Effector memory CD8-positive, alpha-beta T cell (primary cell): ENCODE data around the gene SLC29A2.
"Not testable (repeated sequence)": the region's sequence is repeated elsewhere in the genome, so short reads cannot be mapped to it uniquely, and the experiment has no call there.

Experiments
- ATAC-seq: fragments of 150-1000 bp; cut with Tn5 transposase; replicated peaks from 2 replicates; pipeline ENCODE4 v1.10.0; 2021; ENCODE audit warnings: mild to moderate bottlenecking, moderate library complexity
- DNase-seq, 3 experiments: peaks; one replicate each; pipeline ENCODE4 v3.0.0; 2021
- H3K27ac Mint-ChIP-seq, 2 donors: one replicate each; pipeline ENCODE4 v1.8.0; 2022; ENCODE audit warnings: mild to moderate bottlenecking in 2 of 2, mixed read lengths in 2 of 2, moderate library complexity in 2 of 2
- H3K27me3 Mint-ChIP-seq, 2 donors: one replicate each; pipeline ENCODE4 v1.8.0; 2022; ENCODE audit warnings: mixed read lengths in 2 of 2
- H3K36me3 Mint-ChIP-seq: one replicate; pipeline ENCODE4 v1.8.0; 2022; ENCODE audit warnings: mild to moderate bottlenecking, moderate library complexity, mixed read lengths; ENCODE audit not compliant: insufficient read depth
- H3K4me1 Mint-ChIP-seq, 2 donors: one replicate each; pipeline ENCODE4 v1.8.0; 2022; ENCODE audit warnings: low read depth in 2 of 2, mixed read lengths in 2 of 2
- H3K4me3 Mint-ChIP-seq, 2 donors: one replicate each; pipeline ENCODE4 v1.8.0; 2022; ENCODE audit warnings: mild to moderate bottlenecking in 2 of 2, mixed read lengths in 2 of 2, moderate library complexity in 2 of 2
- H3K9me3 Mint-ChIP-seq, 2 donors: one replicate each; pipeline ENCODE4 v1.8.0; 2022; ENCODE audit warnings: mixed read lengths in 2 of 2

Gene SLC29A2

DNA sequence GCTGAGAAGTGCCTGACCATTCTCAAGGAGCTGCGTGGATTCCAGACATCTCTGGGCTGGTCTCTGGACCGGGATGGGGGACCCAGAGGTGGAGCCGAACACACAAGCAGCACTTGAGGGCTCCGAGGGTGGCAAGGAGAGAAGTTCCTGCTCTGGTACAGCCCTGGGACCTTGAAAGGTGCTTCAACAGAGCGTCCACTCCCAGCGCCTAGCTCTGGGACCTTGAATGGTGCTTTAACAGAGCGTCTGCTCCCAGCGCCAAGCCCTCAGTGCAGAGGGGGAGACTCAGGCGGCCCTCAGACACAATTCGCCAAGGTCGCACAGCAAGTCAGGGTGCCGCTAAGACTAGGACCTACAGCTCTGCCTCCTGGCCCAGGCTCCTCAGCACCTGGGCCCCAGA lies 38.6 kb upstream of the SLC29A2 start:
- no peaks in the 10 kb centered on the region for H3K9me3 Mint-ChIP-seq
- peaks cover 3 to 4% of the 10 kb centered on the region in 2 donors for H3K4me1 Mint-ChIP-seq
- ATAC-seq (no peak), DNase-seq (no peak)
- peaks cover 43 to 82% of the 10 kb centered on the region in 2 donors for H3K27me3 Mint-ChIP-seq
- H3K27ac Mint-ChIP-seq = no peak overlapping the region
- peak overlapping the region in 1 of 2 donors; percentile 34 for H3K4me3 Mint-ChIP-seq
- H3K36me3 Mint-ChIP-seq = no peaks in the 10 kb centered on the region

GRCh38 chr11:66409226-66409625 lies 37.7 kb upstream of the SLC29A2 start:
- DNase-seq (no peak), ATAC-seq (no peak)
- Mint-ChIP-seq H3K4me1 (peaks cover 3 to 4% of the 10 kb centered on the region in 2 donors), H3K27me3 (peaks cover 43 to 82% of the 10 kb centered on the region in 2 donors), H3K27ac (no peak overlapping the region), H3K4me3 (peak overlapping the region in 1 of 2 donors; percentile 33), H3K9me3 (no peaks in the 10 kb centered on the region), H3K36me3 (no peaks in the 10 kb centered on the region)

- ATAC-seq = peak; percentile 86
- peaks cover 43 to 82% of the 10 kb centered on the region in 2 donors for H3K27me3 Mint-ChIP-seq
Observed at GRCh38 chr11:66408488-66409214, 37.1 kb upstream of the SLC29A2 start.

GRCh38 chr11:66407651-66408050 lies 36.1 kb upstream of the SLC29A2 start:
- Mint-ChIP-seq H3K27ac (no peak overlapping the region), H3K4me3 (no peak overlapping the region), H3K36me3 (peaks cover 2% of the 10 kb centered on the region), H3K27me3 (peaks cover 37 to 80% of the 10 kb centered on the region in 2 donors), H3K9me3 (no peaks in the 10 kb centered on the region), H3K4me1 (peaks cover 3 to 4% of the 10 kb centered on the region in 2 donors)
- ATAC-seq = no peak
- no peak for DNase-seq

More at GRCh38 chr11:66408488-66409214, 37.1 kb upstream of the SLC29A2 start:
- Mint-ChIP-seq H3K27ac (peak overlapping the region; percentile 53 to 83), H3K36me3 (no peaks in the 10 kb centered on the region), H3K4me3 (peak overlapping the region; percentile 83 to 84), H3K9me3 (no peaks in the 10 kb centered on the region), H3K4me1 (peaks cover 3 to 4% of the 10 kb centered on the region in 2 donors)
- peak; percentile 93 to 96 (median 95) for DNase-seq

- H3K4me1 Mint-ChIP-seq = no peaks in the 10 kb centered on the region
- peaks cover 10 to 15% of the 10 kb centered on the region in 2 donors for H3K27me3 Mint-ChIP-seq
- no peak for DNase-seq
- ATAC-seq = no peak
- no peaks in the 10 kb centered on the region for H3K9me3 Mint-ChIP-seq
- H3K27ac Mint-ChIP-seq = no peak overlapping the region
- H3K4me3 Mint-ChIP-seq = no peak overlapping the region
- H3K36me3 Mint-ChIP-seq = no peaks in the 10 kb centered on the region
Observed at GRCh38 chr11:66393954-66394353, 22.4 kb upstream of the SLC29A2 start.

DNA sequence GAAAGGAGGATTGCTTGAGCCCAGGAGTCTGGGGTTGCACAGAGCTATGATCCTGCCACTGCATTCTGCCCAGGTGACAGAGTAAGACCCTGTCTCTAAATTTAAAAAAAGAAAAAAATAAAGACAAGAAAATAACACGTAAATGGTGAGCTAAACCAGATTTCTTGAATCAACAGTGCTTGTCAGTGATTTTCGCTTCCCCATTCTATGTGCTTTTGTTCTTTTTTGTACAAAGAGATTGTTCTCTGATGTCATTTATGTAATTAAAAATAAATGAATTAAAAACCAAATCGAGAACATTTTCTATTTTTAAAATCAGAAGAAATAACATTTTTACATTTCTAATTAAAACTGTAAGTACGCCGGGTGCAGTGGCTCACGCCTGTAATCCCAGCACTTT lies 19.8 kb upstream of the SLC29A2 start:
- DNase-seq (no peak), ATAC-seq (no peak)
- H3K4me3 Mint-ChIP-seq = no peak overlapping the region
- peaks cover 9 to 10% of the 10 kb centered on the region in 2 donors for H3K27me3 Mint-ChIP-seq
- no peaks in the 10 kb centered on the region for H3K9me3 Mint-ChIP-seq
- no peaks in the 10 kb centered on the region for H3K36me3 Mint-ChIP-seq
- no peak overlapping the region for H3K27ac Mint-ChIP-seq
- peaks cover under 1 to 2% of the 10 kb centered on the region in 2 donors for H3K4me1 Mint-ChIP-seq

DNA sequence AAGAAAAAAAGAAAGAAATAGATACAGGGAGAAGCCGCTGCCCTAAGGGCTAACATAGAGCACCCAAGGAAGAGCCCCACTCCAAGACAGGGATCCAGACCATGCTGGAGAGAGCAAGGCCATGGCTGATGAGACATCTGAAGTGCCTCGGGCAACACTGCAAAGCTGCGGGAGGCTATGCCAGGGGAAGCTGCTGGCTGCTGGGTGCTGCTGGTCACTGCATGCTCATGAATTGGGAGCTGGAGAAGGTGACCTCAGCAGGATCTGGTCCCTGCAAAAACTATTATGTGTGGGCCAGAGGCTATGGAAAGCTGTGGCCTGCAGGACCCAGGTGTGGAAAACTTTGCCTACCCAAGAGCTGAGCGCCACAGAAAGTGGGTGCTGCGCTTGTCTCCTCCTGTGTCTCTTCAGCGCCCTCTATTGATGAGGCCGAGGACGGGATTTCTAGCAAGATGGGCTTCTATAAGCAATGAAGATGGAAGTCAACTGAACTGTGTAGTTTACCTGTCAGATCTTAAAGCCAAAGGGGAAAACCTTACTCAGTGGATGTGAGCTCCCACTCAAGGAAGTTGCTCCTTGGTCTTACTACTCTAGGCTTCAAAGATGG lies 17.3 kb upstream of the SLC29A2 start:
- Mint-ChIP-seq H3K4me3 (no peak overlapping the region), H3K36me3 (peaks cover 2% of the 10 kb centered on the region), H3K9me3 (no peaks in the 10 kb centered on the region), H3K4me1 (peaks cover 3 to 7% of the 10 kb centered on the region in 2 donors), H3K27ac (no peak overlapping the region), H3K27me3 (peaks cover 6 to 9% of the 10 kb centered on the region in 2 donors)
- DNase-seq = peak; percentile 67 to 72 (median 72)
- ATAC-seq = peak; percentile 82

DNA sequence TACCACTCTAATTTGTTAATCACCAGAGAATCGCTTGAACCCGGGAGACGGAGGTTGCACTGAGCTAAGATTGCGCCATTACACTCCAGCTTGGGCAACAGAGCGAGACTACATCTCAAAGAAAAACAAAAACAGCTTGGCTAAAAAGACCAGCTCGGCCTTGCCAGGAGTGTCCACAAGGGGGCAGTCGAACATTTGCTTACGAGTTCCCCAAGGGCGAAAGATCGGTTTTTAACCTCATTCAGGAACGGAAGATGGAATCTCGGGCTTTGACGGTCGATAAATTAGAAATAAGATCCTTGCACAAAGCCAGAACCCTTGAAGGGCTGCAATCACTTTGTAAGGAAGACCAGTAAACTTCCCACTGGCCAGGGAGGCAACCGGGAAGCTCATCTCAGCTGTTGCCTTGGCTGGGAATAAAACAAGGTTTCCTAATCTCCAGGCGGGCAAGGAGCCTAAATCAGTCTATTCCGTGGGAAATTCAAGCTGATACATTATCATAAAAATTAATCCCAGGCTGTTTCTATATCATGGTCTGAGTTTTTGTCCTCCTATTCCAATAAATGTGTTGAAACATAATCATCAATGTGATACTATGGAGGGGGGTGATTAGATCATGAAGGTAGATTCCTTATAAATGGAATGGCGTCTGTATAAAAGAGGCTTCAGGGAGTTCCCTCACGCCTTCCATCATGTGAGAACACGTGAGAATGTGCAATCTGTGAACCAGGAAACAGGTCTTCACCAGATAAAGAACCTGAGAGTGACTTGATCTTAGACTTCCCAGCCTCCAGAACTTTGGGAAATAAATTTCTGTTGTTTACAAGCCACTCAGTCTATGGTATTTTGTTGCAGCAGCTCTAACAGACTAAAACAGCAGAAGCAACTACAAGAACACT lies 14.9 kb upstream of the SLC29A2 start:
- Mint-ChIP-seq H3K27me3 (no peaks in the 10 kb centered on the region), H3K36me3 (peaks cover 2% of the 10 kb centered on the region), H3K27ac (no peak overlapping the region), H3K4me1 (peaks cover 3 to 7% of the 10 kb centered on the region in 2 donors), H3K4me3 (peak overlapping the region in 1 of 2 donors; percentile 38), H3K9me3 (no peaks in the 10 kb centered on the region)
- ATAC-seq (peak; percentile 78), DNase-seq (peak; percentile 79 to 86 (median 85))

GRCh38 chr11:66384316-66384715 lies 12.8 kb upstream of the SLC29A2 start:
- not testable (repeated sequence) for H3K9me3 Mint-ChIP-seq, H3K4me1 Mint-ChIP-seq, H3K27ac Mint-ChIP-seq, H3K27me3 Mint-ChIP-seq, DNase-seq, ATAC-seq, H3K36me3 Mint-ChIP-seq, H3K4me3 Mint-ChIP-seq

GRCh38 chr11:66380264-66380663 lies 8.7 kb upstream of the SLC29A2 start:
- not testable (repeated sequence) for H3K9me3 Mint-ChIP-seq, H3K27ac Mint-ChIP-seq

DNA sequence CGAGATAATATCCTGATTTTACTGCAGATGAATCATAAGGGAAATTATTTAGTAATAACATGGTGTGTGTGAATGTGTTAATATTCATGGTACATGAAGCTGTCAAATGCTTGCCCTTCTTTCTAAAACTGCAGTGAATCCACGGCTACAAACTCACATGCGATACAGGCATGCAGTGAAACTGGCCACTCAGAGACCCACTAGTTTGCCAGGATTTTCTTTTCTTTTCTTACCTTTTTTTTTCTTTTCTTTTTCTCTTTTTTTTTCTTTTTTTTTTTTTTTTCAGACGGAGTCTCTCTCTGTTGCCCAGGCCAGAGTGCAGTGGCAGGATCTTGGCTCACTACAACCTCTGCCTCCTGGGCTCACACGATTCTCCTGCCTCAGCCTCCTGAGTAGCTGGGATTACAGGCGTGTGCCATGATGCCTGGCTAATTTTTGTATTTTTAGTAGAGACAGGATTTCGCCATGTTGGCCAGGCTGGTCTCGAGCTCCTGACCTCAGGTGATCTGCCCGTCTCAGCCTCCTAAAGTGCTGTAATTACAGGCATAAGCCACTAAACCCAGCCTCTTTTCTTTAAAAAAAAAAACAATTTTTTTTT lies 2.2 kb upstream of the SLC29A2 start:
- not testable (repeated sequence) for H3K9me3 Mint-ChIP-seq, H3K36me3 Mint-ChIP-seq, H3K4me1 Mint-ChIP-seq, H3K4me3 Mint-ChIP-seq, H3K27me3 Mint-ChIP-seq, ATAC-seq, DNase-seq
- peak overlapping the region in 1 of 2 donors; percentile 67 for H3K27ac Mint-ChIP-seq

More at GRCh38 chr11:66380264-66380663, 8.7 kb upstream of the SLC29A2 start:
- not testable (repeated sequence) for H3K27me3 Mint-ChIP-seq, DNase-seq, H3K4me1 Mint-ChIP-seq, H3K4me3 Mint-ChIP-seq, ATAC-seq, H3K36me3 Mint-ChIP-seq

DNA sequence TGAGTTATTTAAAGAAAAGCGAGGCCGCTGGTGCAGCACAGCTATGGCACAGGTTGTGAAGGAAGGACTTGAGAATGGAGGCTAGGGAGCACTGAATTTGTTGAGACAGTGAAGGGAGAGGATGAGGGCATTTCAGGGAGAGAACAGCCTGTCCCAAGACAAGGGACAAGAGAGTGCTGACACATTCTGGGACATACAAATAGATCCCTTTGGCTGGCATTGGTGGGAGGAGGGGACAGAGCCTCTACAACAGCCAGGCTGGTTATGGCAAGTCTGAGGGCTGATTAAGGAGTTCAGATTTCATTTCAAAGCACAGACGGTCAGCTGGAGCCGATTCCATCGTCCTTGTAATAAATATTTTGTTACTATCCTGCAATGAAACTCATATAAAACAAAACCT lies 1.7 kb upstream of the SLC29A2 start:
- no peak overlapping the region for H3K27ac Mint-ChIP-seq
- DNase-seq = no peak
- H3K4me3 Mint-ChIP-seq = no peak overlapping the region
- H3K36me3 Mint-ChIP-seq = no peaks in the 10 kb centered on the region
- H3K27me3 Mint-ChIP-seq = no peaks in the 10 kb centered on the region
- no peaks in the 10 kb centered on the region for H3K9me3 Mint-ChIP-seq
- ATAC-seq = no peak
- H3K4me1 Mint-ChIP-seq = peaks cover 0 to 7% of the 10 kb centered on the region in 2 donors
